ES-I3 (cell line): ENCODE measurements around the gene AKAP14.
"Not testable (repeated sequence)": the region's sequence is repeated elsewhere in the genome, so short reads cannot be mapped to it uniquely, and the experiment has no call there.

Source experiments
- H3K36me3 ChIP-seq: 2 replicates; pipeline ENCODE4 v1.6.1; 2013; ENCODE audit warnings: mild to moderate bottlenecking, low read length, control low read depth, moderate library complexity; ENCODE audit not compliant: insufficient read depth
- H3K4me1 ChIP-seq: 2 replicates; pipeline ENCODE4 v1.6.1; 2013; ENCODE audit warnings: mild to moderate bottlenecking, control low read depth, low read length; ENCODE audit not compliant: insufficient read depth
- H3K9ac ChIP-seq: 2 replicates; pipeline ENCODE4 v1.6.1; 2013; ENCODE audit warnings: low read depth, mild to moderate bottlenecking, low read length, moderate library complexity
- H3K9me3 ChIP-seq: 2 replicates; pipeline ENCODE4 v1.6.1; 2013; ENCODE audit warnings: mild to moderate bottlenecking, low read length, moderate library complexity; ENCODE audit not compliant: control insufficient read depth, insufficient read depth

Gene AKAP14

GRCh38 chrX:119954374-119954773, 58.7 kb downstream of the AKAP14 start:
- no peak overlapping the region for H3K9ac ChIP-seq
- no peaks in the 10 kb centered on the region for H3K9me3 ChIP-seq
- no peaks in the 10 kb centered on the region for H3K36me3 ChIP-seq
- no peaks in the 10 kb centered on the region for H3K4me1 ChIP-seq

GRCh38 chrX:119955807-119956570, 60.3 kb downstream of the AKAP14 start:
- not testable (repeated sequence) for H3K9ac ChIP-seq, H3K9me3 ChIP-seq, H3K4me1 ChIP-seq, H3K36me3 ChIP-seq

- no peaks in the 10 kb centered on the region; the same call in 1 of the 2 replicates for H3K9me3 ChIP-seq
- H3K36me3 ChIP-seq, result no peaks in the 10 kb centered on the region
- H3K9ac ChIP-seq, result no peak overlapping the region
- no peaks in the 10 kb centered on the region for H3K4me1 ChIP-seq
Measured at GRCh38 chrX:119960625-119961024, 64.9 kb downstream of the AKAP14 start.

GRCh38 chrX:119966837-119967236, 71.1 kb downstream of the AKAP14 start:
- not testable (repeated sequence) for H3K9ac ChIP-seq, H3K9me3 ChIP-seq, H3K4me1 ChIP-seq, H3K36me3 ChIP-seq
